ENCODE measurements around the gene PARD3B. TPM values are rescaled to one million over a fixed set of nuclear protein-coding genes. Genes with fewer than 3 reads are reported as not detected.

The PARD3B gene
- total RNA-seq, 1 donor from 2014 or later: 6.5 TPM

DNA sequence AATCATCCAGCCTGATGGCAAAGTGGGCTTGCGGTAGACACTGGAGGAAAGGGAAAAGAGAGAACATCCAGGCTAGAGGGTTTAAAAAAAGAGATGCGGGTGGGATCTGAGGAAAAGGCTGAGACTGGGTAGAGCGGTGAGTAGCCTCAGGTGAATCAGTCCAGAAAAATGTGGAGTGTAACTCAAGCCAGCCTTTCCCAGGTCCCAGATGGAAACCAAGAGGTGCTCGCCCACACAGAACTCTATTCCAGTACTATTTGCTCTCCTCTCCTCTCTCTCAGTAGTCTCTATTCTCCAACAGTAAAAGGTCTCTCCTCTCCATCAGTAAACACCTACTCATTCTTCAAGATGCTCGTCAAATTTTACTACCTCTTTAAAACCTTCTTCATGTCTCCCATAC, 1098.7 kb downstream of the PARD3B start:
- no peak for DNase-seq (ENCODE audit: low read depth)
- Histone ChIP-seq H3K27me3 (ENCODE audit: control insufficient read depth, insufficient read depth, low read length) (no peaks in the 10 kb centered on the region), H3K36me3 (ENCODE audit: control insufficient read depth, insufficient read depth, low read length) (no peaks in the 10 kb centered on the region), H3K4me3 (ENCODE audit: low read depth, low read length) (no peak overlapping the region)
- TF ChIP-seq, protein P1, sequence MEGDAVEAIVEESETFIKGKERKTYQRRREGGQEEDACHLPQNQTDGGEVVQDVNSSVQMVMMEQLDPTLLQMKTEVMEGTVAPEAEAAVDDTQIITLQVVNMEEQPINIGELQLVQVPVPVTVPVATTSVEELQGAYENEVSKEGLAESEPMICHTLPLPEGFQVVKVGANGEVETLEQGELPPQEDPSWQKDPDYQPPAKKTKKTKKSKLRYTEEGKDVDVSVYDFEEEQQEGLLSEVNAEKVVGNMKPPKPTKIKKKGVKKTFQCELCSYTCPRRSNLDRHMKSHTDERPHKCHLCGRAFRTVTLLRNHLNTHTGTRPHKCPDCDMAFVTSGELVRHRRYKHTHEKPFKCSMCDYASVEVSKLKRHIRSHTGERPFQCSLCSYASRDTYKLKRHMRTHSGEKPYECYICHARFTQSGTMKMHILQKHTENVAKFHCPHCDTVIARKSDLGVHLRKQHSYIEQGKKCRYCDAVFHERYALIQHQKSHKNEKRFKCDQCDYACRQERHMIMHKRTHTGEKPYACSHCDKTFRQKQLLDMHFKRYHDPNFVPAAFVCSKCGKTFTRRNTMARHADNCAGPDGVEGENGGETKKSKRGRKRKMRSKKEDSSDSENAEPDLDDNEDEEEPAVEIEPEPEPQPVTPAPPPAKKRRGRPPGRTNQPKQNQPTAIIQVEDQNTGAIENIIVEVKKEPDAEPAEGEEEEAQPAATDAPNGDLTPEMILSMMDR (IDR thresholded peaks at IDR 0.05; ENCODE audit: insufficient read depth, low read length, poor library complexity, severe bottlenecking): no peak

DNA sequence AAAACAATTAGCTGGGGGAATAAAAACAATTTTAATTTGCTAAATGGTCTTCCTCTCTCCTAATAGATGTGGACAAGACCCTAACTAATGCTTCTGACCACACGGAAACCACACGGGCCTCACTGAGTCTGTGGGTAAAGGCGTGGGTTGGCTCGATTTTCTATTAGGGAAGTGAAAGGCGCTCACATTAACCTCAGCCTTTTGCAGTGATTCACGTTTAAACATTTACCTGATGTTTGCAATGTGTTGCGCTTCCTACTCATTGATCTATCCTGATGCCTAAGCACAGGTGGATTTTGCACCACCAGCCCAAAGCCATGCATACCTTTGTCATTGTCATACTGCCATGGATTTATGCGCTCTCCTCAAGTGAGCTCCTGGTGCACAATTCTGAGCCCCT, 1101.4 kb downstream of the PARD3B start:
- Histone ChIP-seq H3K27me3 (ENCODE audit: control insufficient read depth, insufficient read depth, low read length) (no peaks in the 10 kb centered on the region), H3K4me3 (ENCODE audit: low read depth, low read length) (no peak overlapping the region), H3K36me3 (ENCODE audit: control insufficient read depth, insufficient read depth, low read length) (no peaks in the 10 kb centered on the region)
- TF ChIP-seq, protein P1 (IDR thresholded peaks at IDR 0.05; ENCODE audit: insufficient read depth, low read length, poor library complexity, severe bottlenecking): no peak
- DNase-seq (ENCODE audit: low read depth): no peak

DNA sequence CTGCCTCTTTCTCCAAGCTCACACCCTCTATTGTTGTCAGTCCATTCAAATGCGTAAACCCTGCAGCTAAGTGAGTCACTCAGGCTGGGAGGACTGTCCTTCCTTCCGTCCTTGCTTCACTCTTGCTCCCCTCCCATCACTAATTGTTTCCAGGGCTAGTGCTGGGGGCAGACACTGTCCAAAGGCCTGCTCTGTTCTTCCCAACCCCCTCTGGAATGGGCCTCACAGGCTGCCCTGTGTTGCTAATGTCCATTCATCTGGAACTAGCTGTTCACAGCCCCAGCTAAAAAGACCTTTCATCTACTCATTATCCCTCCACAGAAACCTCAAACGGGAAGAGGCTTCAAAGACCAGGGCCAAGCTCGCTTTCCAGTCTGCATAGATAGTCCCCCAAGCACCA, 1105.2 kb downstream of the PARD3B start:
- no peak overlapping the region for H3K4me3 ChIP-seq (ENCODE audit: low read depth, low read length)
- TF ChIP-seq, protein P1 (IDR thresholded peaks at IDR 0.05; ENCODE audit: insufficient read depth, low read length, poor library complexity, severe bottlenecking): no peak
- no peaks in the 10 kb centered on the region for H3K36me3 ChIP-seq (ENCODE audit: control insufficient read depth, insufficient read depth, low read length)
- H3K27me3 ChIP-seq (ENCODE audit: control insufficient read depth, insufficient read depth, low read length): no peaks in the 10 kb centered on the region
- DNase-seq (ENCODE audit: low read depth): peak; percentile 61

DNA sequence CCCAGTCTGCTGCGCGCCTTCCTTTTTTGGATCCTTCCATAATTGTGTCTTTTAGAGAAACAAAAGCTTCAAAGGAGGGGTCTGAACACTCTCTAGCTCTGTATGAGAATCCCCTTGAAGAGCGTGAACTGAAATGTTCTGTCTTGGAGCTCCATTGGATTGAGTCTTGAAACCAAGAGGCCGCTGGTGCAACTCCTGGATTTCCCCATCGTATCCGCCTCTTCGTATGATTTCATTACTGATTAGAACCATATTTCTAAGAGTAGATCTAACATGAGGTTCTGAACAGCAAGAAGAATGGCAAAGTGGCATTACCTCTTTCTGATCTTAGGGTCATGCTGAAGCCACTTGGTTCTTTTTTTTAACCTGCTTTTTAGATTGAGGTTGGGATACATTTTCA, 1105.7 kb downstream of the PARD3B start:
- TF ChIP-seq, protein P1 (IDR thresholded peaks at IDR 0.05; ENCODE audit: insufficient read depth, low read length, poor library complexity, severe bottlenecking): no peak
- Histone ChIP-seq H3K27me3 (ENCODE audit: control insufficient read depth, insufficient read depth, low read length) (no peaks in the 10 kb centered on the region), H3K36me3 (ENCODE audit: control insufficient read depth, insufficient read depth, low read length) (no peaks in the 10 kb centered on the region), H3K4me3 (ENCODE audit: low read depth, low read length) (no peak overlapping the region)
- no peak for DNase-seq (ENCODE audit: low read depth)

DNA sequence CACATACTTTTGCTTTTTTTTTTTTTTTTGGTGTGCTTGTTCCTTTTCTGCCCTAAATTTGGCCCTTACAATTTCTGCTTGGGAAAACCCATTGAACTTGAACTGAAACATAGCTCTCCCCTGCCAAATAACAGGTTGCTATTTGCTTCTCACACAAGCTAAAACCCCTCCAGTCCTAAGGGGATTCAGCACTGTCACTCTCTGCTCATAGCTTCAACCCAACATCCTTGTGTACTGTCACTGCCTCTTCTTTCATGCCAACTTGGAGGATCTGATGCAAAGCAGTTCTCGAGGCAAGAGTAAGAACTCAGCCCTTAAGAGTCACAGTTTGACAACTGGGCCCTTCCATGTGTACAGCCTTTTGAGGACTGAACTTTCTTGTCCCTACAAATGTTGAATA, 1106.4 kb downstream of the PARD3B start:
- TF ChIP-seq, protein P1 (IDR thresholded peaks at IDR 0.05; ENCODE audit: insufficient read depth, low read length, poor library complexity, severe bottlenecking): no peak

DNA sequence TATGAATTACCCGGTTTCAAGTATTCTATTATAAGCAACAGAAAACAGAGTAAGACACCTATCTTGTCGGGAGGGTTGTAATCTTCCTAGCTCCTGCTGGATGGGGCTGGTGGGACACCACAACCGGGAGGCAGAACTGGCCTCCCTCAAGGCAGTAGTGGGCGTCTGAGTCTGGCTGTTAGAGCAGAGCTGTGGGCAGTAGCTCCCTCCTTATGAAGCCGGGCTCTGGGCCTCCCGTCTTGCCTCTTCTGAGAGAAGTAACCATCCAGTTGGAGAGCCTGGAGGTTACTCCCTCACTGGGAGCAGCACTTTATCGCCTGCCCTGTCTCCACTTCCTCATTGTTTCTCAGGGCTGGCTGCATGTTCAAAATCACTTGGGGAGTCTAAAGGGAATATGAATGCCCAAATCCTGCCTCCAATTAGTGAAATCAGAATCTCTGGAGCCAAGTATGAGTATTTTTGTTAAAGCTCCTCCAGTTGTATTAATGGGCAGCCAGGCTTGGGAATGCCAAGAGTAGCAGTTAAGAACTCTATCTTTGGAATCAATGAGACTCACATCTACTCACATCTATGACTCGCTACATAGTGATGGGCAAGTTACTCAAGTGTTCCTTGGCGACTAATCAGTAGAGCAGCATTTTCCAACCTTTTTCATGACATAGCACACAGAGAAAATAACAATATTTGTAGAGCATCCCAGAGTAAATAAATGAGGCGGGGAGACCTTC, 1109.8 kb downstream of the PARD3B start:
- peak; percentile 67 for DNase-seq (ENCODE audit: low read depth)
- no peak overlapping the region for H3K4me3 ChIP-seq (ENCODE audit: low read depth, low read length)
- TF ChIP-seq, protein P1 (IDR thresholded peaks at IDR 0.05; ENCODE audit: insufficient read depth, low read length, poor library complexity, severe bottlenecking): no peak

More for the DNA sequence above, 1106.4 kb downstream of the PARD3B start:
- DNase-seq (ENCODE audit: low read depth): no peak
- no peaks in the 10 kb centered on the region for H3K27me3 ChIP-seq (ENCODE audit: control insufficient read depth, insufficient read depth, low read length)
- no peaks in the 10 kb centered on the region for H3K36me3 ChIP-seq (ENCODE audit: control insufficient read depth, insufficient read depth, low read length)
- no peak overlapping the region for H3K4me3 ChIP-seq (ENCODE audit: low read depth, low read length)

More for the DNA sequence above, 1109.8 kb downstream of the PARD3B start:
- H3K27me3 ChIP-seq (ENCODE audit: control insufficient read depth, insufficient read depth, low read length): no peaks in the 10 kb centered on the region
- H3K36me3 ChIP-seq (ENCODE audit: control insufficient read depth, insufficient read depth, low read length): no peaks in the 10 kb centered on the region

All from kidney epithelial cell (primary cell).